Measurements from ENCODE around the gene FBN1. TPM values are rescaled to one million over a fixed set of nuclear protein-coding genes. Genes with fewer than 3 reads are reported as not detected.

FBN1 gene
- total RNA-seq, 1 experiment from 2014 or later, result 0.43 TPM

- no peaks in the 10 kb centered on the region for H3K9me3 ChIP-seq
- DNase-seq, result no peak
- H3K36me3 Mint-ChIP-seq (ENCODE audit: insufficient read depth, unreplicated experiment), result no peaks in the 10 kb centered on the region
- no peak overlapping the region for H3K4me3 ChIP-seq (ENCODE audit: low read depth, low read length)
- no peaks in the 10 kb centered on the region for H3K4me1 ChIP-seq
- peaks cover 7% of the 10 kb centered on the region for H3K27me3 Mint-ChIP-seq (ENCODE audit: insufficient read depth, unreplicated experiment)
- no peak for TF ChIP-seq CTCF (IDR thresholded peaks at IDR 0.05; ENCODE audit: insufficient read depth in 1 of 2, low read depth in 1 of 2, low read length in 1 of 2, severe bottlenecking in 1 of 2, unreplicated experiment in 1 of 2)
- no TSS peak for BruUV-seq (replicated peaks)
- no peaks in the 10 kb centered on the region for H3K27me3 ChIP-seq (replicated peaks; ENCODE audit: control insufficient read depth, insufficient read depth, low read length)
- no peak overlapping the region for H3K27ac Mint-ChIP-seq (ENCODE audit: unreplicated experiment)
- intact Hi-C loops (cut with micrococcal nuclease; ENCODE audit: unreplicated experiment), result no loop called here
- no peaks in the 10 kb centered on the region for H3K9me3 Mint-ChIP-seq (ENCODE audit: unreplicated experiment)
- ChIA-PET POLR2A (no interaction called here), CTCF (no interaction called here)
- no peak overlapping the region for H3K4me3 Mint-ChIP-seq (ENCODE audit: unreplicated experiment)
- H3K36me3 ChIP-seq (ENCODE audit: control insufficient read depth, insufficient read depth, low read length), result no peaks in the 10 kb centered on the region
- H3K4me1 Mint-ChIP-seq (ENCODE audit: low read depth, unreplicated experiment), result no peaks in the 10 kb centered on the region
These were observed 81.6 kb downstream of the FBN1 start for GRCh38 chr15:48563934-48564333.

- H3K36me3 ChIP-seq (ENCODE audit: control insufficient read depth, insufficient read depth, low read length), result no peaks in the 10 kb centered on the region
- ChIA-PET POLR2A (no interaction called here), CTCF (no interaction called here)
- Mint-ChIP-seq H3K27me3 (ENCODE audit: insufficient read depth, unreplicated experiment) (peaks cover 10% of the 10 kb centered on the region), H3K27ac (ENCODE audit: unreplicated experiment) (no peak overlapping the region), H3K4me1 (ENCODE audit: low read depth, unreplicated experiment) (no peaks in the 10 kb centered on the region), H3K9me3 (ENCODE audit: unreplicated experiment) (no peaks in the 10 kb centered on the region), H3K4me3 (ENCODE audit: unreplicated experiment) (no peak overlapping the region), H3K36me3 (ENCODE audit: insufficient read depth, unreplicated experiment) (no peaks in the 10 kb centered on the region)
- intact Hi-C loops (cut with micrococcal nuclease; ENCODE audit: unreplicated experiment), result no loop called here
- no TSS peak for BruUV-seq (replicated peaks)
- no peaks in the 10 kb centered on the region for H3K4me1 ChIP-seq
- H3K9me3 ChIP-seq, result no peaks in the 10 kb centered on the region
- DNase-seq, result no peak
- TF ChIP-seq CTCF (IDR thresholded peaks at IDR 0.05; ENCODE audit: insufficient read depth in 1 of 2, low read depth in 1 of 2, low read length in 1 of 2, severe bottlenecking in 1 of 2, unreplicated experiment in 1 of 2), result no peak
- H3K27me3 ChIP-seq (replicated peaks; ENCODE audit: control insufficient read depth, insufficient read depth, low read length), result no peaks in the 10 kb centered on the region
- no peak overlapping the region for H3K4me3 ChIP-seq (ENCODE audit: low read depth, low read length)
These were observed 85.0 kb downstream of the FBN1 start for GRCh38 chr15:48560321-48561051.

- H3K9me3 Mint-ChIP-seq (ENCODE audit: unreplicated experiment), result no peaks in the 10 kb centered on the region
- H3K36me3 Mint-ChIP-seq (ENCODE audit: insufficient read depth, unreplicated experiment), result no peaks in the 10 kb centered on the region
- POLR2A ChIA-PET, result no interaction called here
- CTCF ChIA-PET, result no interaction called here
- no peaks in the 10 kb centered on the region for H3K27me3 ChIP-seq (replicated peaks; ENCODE audit: control insufficient read depth, insufficient read depth, low read length)
- no peak for TF ChIP-seq CTCF (IDR thresholded peaks at IDR 0.05; ENCODE audit: insufficient read depth in 1 of 2, low read depth in 1 of 2, low read length in 1 of 2, severe bottlenecking in 1 of 2, unreplicated experiment in 1 of 2)
- no peaks in the 10 kb centered on the region for H3K9me3 ChIP-seq
- intact Hi-C loops (cut with micrococcal nuclease; ENCODE audit: unreplicated experiment), result no loop called here
- H3K4me1 ChIP-seq, result no peaks in the 10 kb centered on the region
- BruUV-seq (replicated peaks), result no TSS peak
- peaks cover 10% of the 10 kb centered on the region for H3K27me3 Mint-ChIP-seq (ENCODE audit: insufficient read depth, unreplicated experiment)
- no peaks in the 10 kb centered on the region for H3K4me1 Mint-ChIP-seq (ENCODE audit: low read depth, unreplicated experiment)
- H3K4me3 ChIP-seq (ENCODE audit: low read depth, low read length), result no peak overlapping the region
- H3K36me3 ChIP-seq (ENCODE audit: control insufficient read depth, insufficient read depth, low read length), result no peaks in the 10 kb centered on the region
- no peak overlapping the region for H3K4me3 Mint-ChIP-seq (ENCODE audit: unreplicated experiment)
- no peak for DNase-seq
- H3K27ac Mint-ChIP-seq (ENCODE audit: unreplicated experiment), result no peak overlapping the region
These were observed 86.2 kb downstream of the FBN1 start for GRCh38 chr15:48559285-48559684.
